ENCODE data around the gene THRB.

The THRB gene

DNA sequence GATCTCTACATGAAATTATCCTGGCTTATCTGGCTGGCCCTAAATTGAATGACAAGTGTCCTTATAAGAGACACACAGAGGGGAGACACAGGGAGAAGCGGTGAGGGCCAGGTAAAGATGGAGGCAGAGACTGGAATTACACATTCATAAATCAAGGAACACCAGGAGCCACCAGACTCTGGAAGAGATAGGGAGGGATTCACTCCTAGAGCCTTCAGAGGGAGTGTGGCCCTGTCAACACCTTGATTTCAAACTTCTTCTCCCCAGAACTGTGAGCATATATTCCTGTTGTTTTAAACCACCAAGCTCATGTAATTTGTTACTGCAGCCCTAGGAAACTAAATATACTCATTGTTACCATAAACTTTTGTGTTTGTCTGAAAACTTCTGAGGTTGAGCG is 193.7 kb downstream of the THRB start:
- no peaks in the 10 kb centered on the region for H3K9me3 Mint-ChIP-seq

DNA sequence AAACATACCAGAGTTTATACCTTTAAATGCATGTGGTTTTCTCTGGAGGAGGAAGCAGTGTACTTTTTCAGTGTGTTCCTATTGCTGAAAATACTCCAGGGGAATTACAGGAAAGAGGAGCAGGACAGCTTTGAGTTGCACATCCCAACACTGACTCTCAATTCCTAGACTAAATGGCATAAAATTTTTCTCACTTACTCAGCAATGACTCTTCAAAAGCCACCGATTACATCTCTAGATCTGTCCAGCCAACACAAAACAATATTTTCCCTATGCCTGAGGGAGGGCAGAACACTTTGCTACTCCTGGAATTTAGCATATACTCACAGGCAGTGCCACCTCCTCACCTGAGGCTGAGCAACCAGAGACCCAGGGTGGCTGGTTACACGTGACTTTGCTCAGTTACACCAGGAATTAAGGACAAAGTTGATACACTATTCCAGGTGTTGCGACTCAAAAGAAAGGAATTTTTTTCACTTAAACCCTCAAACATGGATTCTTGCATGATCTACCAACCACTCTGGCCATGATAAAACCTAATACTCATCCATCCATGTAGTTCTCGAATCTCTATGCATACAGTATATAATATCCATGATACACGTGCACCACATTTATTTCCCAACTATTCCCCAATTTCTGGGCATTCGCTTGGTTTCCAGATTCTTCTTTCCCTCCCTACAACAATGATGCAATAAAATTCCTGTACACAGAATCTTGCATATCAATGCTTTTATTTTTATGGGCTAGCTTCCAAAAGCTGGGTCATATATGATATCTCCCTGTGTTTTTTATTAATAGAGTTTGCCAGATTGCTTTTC is 194.6 kb downstream of the THRB start:
- H3K36me3 Mint-ChIP-seq: peaks cover 7 to 8% of the 10 kb centered on the region in 2 donors
- no peak overlapping the region for H3K27ac Mint-ChIP-seq
- H3K9me3 Mint-ChIP-seq: no peaks in the 10 kb centered on the region
- no peak for ATAC-seq (replicated peaks)
- no peaks in the 10 kb centered on the region for H3K27me3 Mint-ChIP-seq
- DNase-seq: no peak
- H3K4me3 Mint-ChIP-seq: no peak overlapping the region
- H3K4me1 Mint-ChIP-seq: peaks cover 4 to 17% of the 10 kb centered on the region in 2 donors

More for the DNA sequence above, 193.7 kb downstream of the THRB start:
- Mint-ChIP-seq H3K36me3 (peaks cover 4 to 8% of the 10 kb centered on the region in 2 donors), H3K4me1 (peaks cover 4 to 17% of the 10 kb centered on the region in 2 donors), H3K4me3 (no peak overlapping the region), H3K27me3 (no peaks in the 10 kb centered on the region), H3K27ac (no peak overlapping the region)
- ATAC-seq (replicated peaks) (no peak), DNase-seq (no peak)

DNA sequence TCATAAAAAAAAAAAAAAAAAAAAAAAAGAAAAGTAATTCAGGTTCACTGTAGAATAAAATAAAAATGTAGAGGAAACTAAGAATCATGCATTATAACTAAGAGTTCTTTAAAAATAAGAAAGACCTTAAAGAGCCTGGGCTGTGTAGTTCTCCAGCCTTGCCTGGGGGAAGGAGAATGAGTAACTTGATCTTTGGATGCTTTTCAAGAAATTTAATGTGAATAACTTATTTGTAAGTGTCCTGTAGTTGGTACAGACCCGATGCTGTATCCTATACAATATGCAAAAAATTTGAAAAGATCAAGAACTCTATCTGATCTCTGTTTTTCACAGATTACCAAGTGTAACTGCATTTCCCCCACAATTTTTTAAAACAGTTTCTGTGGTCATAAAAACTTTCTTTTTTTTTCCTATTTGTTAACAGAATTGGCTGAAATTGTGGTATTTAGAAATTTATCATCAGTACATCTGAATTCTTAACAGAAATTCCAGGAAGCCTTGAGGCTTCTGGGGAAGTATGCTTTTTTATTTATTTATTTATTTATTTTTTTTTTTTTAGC is 195.3 kb downstream of the THRB start:
- Mint-ChIP-seq H3K9me3 (no peaks in the 10 kb centered on the region), H3K27me3 (no peaks in the 10 kb centered on the region), H3K4me3 (no peak overlapping the region), H3K36me3 (peaks cover 10 to 11% of the 10 kb centered on the region in 2 donors), H3K4me1 (peaks cover 4 to 17% of the 10 kb centered on the region in 2 donors), H3K27ac (no peak overlapping the region)
- DNase-seq (no peak), ATAC-seq (replicated peaks) (peak in 1 of 2 donors; percentile 49)

DNA sequence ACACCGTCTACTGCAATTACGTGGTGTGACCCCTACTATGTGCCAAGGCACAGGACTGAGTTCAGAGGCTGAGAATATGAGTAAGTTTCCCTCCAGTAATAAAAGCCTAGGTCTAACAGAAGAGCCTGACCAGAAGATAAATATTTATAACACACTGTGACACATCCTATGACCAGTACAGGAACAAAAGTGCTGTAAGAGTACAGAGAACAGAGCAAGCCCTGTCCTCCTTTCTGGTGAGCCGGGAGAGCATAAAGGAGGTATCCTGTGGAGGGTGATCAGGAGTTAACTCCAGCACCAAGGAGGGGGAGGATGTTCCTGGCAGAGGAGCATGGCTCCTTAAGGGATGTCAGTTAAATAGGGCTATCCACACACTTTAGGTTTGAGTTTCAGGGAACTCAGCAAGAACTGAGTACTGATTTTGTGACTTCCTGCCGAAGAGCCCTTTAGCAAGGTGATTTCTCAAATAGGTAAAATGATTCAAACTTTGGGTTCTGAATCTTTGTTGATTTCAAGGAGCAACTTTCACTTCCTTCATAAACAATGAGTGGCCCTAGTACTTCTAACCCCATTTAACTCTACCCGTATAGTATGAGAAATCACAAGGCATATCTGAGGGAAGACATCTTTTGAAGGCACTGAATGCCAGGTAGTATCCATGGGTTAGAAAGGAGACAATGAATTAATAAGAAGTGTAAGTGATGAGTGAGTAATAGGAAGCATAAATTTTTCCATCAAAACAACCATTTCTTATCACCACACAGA is 198.0 kb downstream of the THRB start:
- H3K27ac Mint-ChIP-seq: no peak overlapping the region
- H3K9me3 Mint-ChIP-seq: peaks cover 2 to 5% of the 10 kb centered on the region in 2 donors
- DNase-seq: no peak
- no peak overlapping the region for H3K4me3 Mint-ChIP-seq
- H3K27me3 Mint-ChIP-seq: no peaks in the 10 kb centered on the region
- peaks cover 12 to 15% of the 10 kb centered on the region in 2 donors for H3K36me3 Mint-ChIP-seq
- ATAC-seq (replicated peaks): peak; percentile 54 to 62
- peaks cover 4 to 17% of the 10 kb centered on the region in 2 donors for H3K4me1 Mint-ChIP-seq

DNA sequence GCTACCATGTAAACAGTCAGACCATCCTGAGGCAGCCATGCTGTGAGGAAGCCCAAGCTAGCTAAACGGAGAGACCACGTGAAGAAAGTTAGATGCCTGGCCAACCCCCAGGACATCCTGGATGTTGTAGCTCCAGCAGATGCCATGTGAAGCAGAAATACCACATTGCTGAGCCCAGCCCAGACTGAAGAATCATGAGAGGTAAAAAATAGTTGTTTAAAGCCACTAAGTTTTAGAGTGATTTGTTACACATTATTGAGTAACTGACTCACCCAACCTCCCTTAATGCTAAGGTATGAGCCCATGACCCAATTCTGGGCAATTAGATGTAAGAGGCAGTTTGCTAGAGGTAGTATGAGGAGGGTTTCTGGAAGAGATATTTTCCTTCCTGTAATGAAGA is 200.5 kb downstream of the THRB start:
- Mint-ChIP-seq H3K9me3 (peaks cover 2 to 5% of the 10 kb centered on the region in 2 donors), H3K36me3 (peaks cover 12 to 15% of the 10 kb centered on the region in 2 donors), H3K4me1 (peaks cover 4 to 11% of the 10 kb centered on the region in 2 donors), H3K27ac (no peak overlapping the region), H3K4me3 (no peak overlapping the region), H3K27me3 (no peaks in the 10 kb centered on the region)
- DNase-seq (no peak), ATAC-seq (replicated peaks) (no peak)

DNA sequence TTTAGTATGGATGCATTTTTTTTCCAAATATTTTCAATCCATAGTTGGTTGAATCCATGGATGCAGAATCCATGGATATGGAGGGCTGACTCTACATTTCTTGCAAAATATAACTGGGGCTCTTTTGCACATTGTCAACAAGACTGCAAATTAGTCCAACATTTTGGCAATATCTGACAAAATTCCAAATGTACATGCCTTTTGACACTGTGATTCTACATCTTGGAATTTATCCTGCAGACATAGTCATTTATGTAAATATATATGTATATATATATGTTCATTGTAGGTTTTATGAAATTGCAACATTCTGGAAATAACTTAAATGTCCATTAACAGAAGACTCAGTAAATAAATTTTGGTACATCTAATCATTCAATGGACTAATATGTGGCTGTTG is 203.0 kb downstream of the THRB start:
- Mint-ChIP-seq H3K4me3 (no peak overlapping the region), H3K9me3 (peaks cover 2 to 5% of the 10 kb centered on the region in 2 donors), H3K4me1 (peaks cover 2 to 6% of the 10 kb centered on the region in 2 donors), H3K27ac (no peak overlapping the region), H3K36me3 (peaks cover 14 to 15% of the 10 kb centered on the region in 2 donors), H3K27me3 (no peaks in the 10 kb centered on the region)
- no peak for ATAC-seq (replicated peaks)
- no peak for DNase-seq

DNA sequence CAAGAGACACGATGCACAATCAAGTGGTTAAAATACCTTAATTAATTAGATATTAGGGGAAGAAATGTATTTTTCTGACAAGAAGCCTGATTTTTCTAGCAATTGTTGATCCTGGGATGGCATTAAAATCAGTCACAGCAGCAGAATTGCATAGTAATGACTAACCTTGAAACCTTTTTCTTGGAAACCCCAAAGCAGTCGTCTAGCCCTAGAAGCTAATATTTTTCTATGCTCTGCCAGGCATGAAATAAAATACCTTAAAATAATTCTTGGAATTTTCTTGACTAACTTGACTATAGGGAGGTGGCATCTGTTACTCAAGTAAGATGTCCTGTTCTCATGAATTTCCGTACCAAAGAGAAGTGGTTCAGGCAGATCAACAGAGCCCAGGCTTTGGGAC is 204.1 kb downstream of the THRB start:
- H3K4me1 Mint-ChIP-seq: peaks cover 0 to 2% of the 10 kb centered on the region in 2 donors
- H3K4me3 Mint-ChIP-seq: no peak overlapping the region
- ATAC-seq (replicated peaks) (no peak), DNase-seq (no peak)
- H3K36me3 Mint-ChIP-seq: peaks cover 10% of the 10 kb centered on the region in 2 donors
- no peak overlapping the region for H3K27ac Mint-ChIP-seq
- H3K9me3 Mint-ChIP-seq: peaks cover 4 to 5% of the 10 kb centered on the region in 2 donors
- H3K27me3 Mint-ChIP-seq: no peaks in the 10 kb centered on the region

DNA sequence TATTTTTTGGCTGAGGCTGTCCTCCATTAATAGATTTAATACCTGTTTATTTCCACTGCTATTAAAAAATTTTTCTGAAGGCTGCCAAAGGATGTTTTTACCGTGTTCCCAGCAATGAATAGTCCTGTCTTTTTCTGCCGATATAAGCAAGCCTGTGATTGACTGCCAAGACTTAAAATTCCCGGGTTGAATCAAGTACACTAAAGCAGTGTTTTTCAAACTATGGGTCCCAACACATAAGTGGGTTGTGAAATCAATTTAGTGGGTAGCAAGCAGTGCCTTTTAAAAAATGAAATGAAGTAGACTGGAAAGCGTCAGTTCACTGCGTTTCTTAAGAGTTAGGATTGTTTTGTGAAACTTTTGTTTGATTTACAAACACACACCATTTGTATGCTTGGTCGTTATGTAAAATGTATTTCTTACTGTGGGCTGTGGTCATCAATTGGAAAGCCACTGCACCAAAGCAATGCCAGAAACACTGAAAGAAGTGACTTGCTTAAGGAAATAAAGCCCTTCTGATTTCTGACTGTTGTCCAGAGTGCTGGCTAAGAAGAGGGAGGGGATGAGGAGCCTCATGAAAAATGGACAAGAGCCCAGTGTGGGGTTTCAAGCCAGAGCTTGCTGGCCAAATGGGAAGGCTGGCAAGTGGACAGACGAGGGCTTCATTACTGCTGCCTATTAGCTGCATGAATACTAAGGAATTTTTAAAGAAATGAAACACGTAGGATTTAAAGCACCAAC is 206.0 kb downstream of the THRB start:
- Mint-ChIP-seq H3K9me3 (peaks cover 0 to 2% of the 10 kb centered on the region in 2 donors), H3K27me3 (no peaks in the 10 kb centered on the region), H3K36me3 (peaks cover 0 to 3% of the 10 kb centered on the region in 2 donors), H3K27ac (no peak overlapping the region), H3K4me3 (no peak overlapping the region), H3K4me1 (peaks cover 0 to 2% of the 10 kb centered on the region in 2 donors)
- ATAC-seq (replicated peaks): no peak
- no peak for DNase-seq

DNA sequence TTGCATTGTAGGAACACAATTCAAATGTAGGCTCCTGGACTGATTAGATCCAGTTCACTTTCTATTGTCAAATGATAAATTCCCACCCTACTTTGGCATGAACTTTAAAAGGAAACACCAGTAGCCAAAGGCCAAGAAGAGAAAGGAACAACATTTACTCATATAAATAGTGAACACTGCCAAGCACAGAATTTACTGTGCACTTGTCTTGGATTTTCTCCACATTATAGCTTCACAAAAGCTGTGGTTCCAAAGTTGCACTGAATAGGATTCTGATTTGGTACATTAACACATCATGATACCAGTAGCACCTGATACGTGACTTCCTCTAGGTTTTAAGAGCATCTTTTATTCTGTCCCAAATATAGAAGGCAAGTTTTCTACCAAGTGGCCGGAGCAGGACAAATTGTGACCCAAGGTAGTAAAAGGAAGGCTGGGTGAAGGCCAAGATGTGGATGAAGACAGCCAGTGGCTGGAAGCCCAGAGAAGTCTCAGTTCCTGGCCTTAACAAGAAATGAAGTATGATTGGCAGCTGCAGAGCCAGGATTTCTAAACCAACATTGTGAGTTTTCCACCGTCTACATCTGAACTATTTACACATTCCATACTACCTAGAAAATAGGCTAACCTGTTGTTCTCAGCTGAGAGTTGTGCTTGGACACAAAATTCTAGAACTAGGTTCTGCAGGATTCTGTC is 206.7 kb downstream of the THRB start:
- no peak overlapping the region for H3K27ac Mint-ChIP-seq
- H3K4me1 Mint-ChIP-seq: peaks cover 0 to 2% of the 10 kb centered on the region in 2 donors
- ATAC-seq (replicated peaks): no peak
- no peak overlapping the region for H3K4me3 Mint-ChIP-seq
- peaks cover 0 to 3% of the 10 kb centered on the region in 2 donors for H3K36me3 Mint-ChIP-seq
- DNase-seq: no peak
- peaks cover 0 to 2% of the 10 kb centered on the region in 2 donors for H3K9me3 Mint-ChIP-seq
- H3K27me3 Mint-ChIP-seq: no peaks in the 10 kb centered on the region

DNA sequence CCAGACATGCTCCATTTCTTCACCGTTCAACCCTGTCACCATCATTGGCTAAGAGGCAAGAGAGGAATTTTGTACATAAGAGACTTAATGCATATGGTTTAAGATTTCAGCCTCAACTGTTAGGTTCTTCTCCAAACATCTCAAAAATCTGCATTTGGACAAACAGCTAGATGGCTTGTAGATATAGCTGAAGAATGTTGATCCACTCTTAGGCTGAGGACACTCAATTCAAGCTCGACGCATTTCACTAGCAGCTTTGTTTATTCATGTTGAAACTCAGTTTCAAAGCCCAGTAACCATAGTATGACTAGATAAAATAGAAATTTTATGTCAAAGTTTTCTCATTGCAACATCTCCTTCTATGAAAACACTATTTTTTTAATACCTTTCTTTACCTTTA is 208.2 kb downstream of the THRB start:
- Mint-ChIP-seq H3K27me3 (no peaks in the 10 kb centered on the region), H3K27ac (no peak overlapping the region), H3K4me1 (peaks cover 0 to 2% of the 10 kb centered on the region in 2 donors), H3K9me3 (peaks cover 0 to 2% of the 10 kb centered on the region in 2 donors), H3K36me3 (peaks cover 0 to 3% of the 10 kb centered on the region in 2 donors), H3K4me3 (no peak overlapping the region)
- ATAC-seq (replicated peaks) (no peak), DNase-seq (no peak)

DNA sequence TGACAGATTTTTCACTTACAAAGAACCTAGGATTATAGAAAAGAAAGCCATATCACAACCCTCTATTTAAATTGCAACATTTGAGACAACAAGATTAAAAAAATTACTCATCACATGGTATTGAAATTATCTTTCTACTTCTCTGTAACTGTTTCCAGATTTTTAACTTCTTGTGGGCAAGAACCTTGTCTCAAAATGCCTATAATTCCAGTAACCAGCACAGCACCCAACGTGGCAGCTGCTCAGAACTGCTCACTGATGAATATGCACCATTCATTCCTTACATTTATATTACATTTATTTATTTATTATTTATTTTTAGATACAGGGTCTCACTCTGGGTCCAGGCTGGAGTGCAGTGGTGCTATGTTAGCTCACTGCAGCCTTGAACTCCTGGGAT is 216.1 kb downstream of the THRB start:
- ATAC-seq (replicated peaks) (no peak), DNase-seq (no peak)
- peaks cover 0 to 3% of the 10 kb centered on the region in 2 donors for H3K36me3 Mint-ChIP-seq
- no peaks in the 10 kb centered on the region for H3K4me1 Mint-ChIP-seq
- peaks cover 0 to 4% of the 10 kb centered on the region in 2 donors for H3K27me3 Mint-ChIP-seq
- no peak overlapping the region for H3K4me3 Mint-ChIP-seq
- no peak overlapping the region for H3K27ac Mint-ChIP-seq
- no peaks in the 10 kb centered on the region for H3K9me3 Mint-ChIP-seq

DNA sequence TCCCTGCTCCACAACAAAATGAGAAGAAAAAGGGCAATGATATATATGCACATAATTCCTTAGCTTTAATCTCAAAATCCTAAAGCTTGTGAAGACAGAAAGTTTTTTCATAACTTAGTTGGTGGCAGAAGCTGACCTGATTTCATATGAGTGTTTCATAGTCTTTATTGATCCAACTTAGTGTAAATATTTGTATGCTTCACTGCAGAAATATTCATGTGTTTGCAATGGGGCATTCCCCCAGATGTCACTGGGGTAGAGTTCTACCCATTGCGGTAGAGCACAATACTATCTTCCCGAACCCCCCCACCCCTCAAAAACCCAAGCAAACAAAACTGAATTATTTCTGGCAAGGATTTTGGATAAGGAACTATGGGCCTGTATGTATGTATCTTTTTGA is 221.2 kb downstream of the THRB start:
- Mint-ChIP-seq H3K36me3 (peaks cover 0 to 3% of the 10 kb centered on the region in 2 donors), H3K4me1 (no peaks in the 10 kb centered on the region), H3K4me3 (no peak overlapping the region), H3K9me3 (no peaks in the 10 kb centered on the region), H3K27ac (no peak overlapping the region), H3K27me3 (peaks cover 0 to 4% of the 10 kb centered on the region in 2 donors)
- no peak for ATAC-seq (replicated peaks)
- DNase-seq: no peak

DNA sequence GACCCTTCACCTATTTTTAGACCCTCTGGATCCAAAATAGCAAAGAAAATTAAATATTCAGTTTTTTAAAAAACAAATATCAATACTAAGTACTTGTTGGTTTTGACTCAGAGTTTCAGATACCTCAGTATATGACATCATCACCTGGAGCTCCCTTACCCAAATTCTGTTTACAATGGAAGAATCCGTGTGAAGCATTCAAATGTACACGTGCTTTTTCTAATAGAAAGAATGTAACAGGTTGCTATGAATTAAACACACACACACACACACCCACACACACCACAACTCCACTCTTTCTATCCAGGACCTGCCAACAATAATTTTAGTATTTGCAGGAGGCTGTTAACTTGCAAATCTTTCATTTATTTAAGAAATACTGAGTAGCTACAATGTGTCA is 221.8 kb downstream of the THRB start:
- ATAC-seq (replicated peaks) (no peak), DNase-seq (no peak)
- Mint-ChIP-seq H3K4me3 (no peak overlapping the region), H3K27ac (no peak overlapping the region), H3K27me3 (peaks cover 0 to 4% of the 10 kb centered on the region in 2 donors), H3K36me3 (peaks cover 0 to 3% of the 10 kb centered on the region in 2 donors), H3K9me3 (no peaks in the 10 kb centered on the region), H3K4me1 (no peaks in the 10 kb centered on the region)

Measured in stimulated activated naive B cell treated with anti-CD40 and anti-IgM and Interleukin-4, amounts not matched to agents 10 μg/mL and 1 μg/mL and 100 μg/mL, for 72 hours (primary cell).